Measurements from ENCODE around the gene OGG1. TPM values are rescaled to one million over a fixed set of nuclear protein-coding genes. Genes with fewer than 3 reads are reported as not detected.
A peak's percentile ranks its signal among the peaks of the same experiment; 100 is the strongest.

Gene OGG1
- total and polyA plus RNA-seq, 9 of the 15 experiments (the other 6 are each of a cell fraction or from before 2014, with no cell fraction given) = 6.6 to 33.0 (median 24.4) TPM

- TF ChIP-seq NCOR1 (IDR thresholded peaks at IDR 0.05) (peak; percentile 91), PML (IDR thresholded peaks at IDR 0.05; ENCODE audit: low read length) (peak; percentile 68), MTA2 (IDR thresholded peaks at IDR 0.05; ENCODE audit: low read depth) (peak; percentile 70)
Observed at GRCh38 chr3:9786209-9786739, 36.5 kb downstream of the OGG1 start (continued).

GRCh38 chr3:9786825-9787669 is 37.3 kb downstream of the OGG1 start:
- FAIRE-seq = peak; percentile 26
- Histone ChIP-seq H3K9me3 (replicated peaks; ENCODE audit: control insufficient read depth, insufficient read depth, low read depth, low read length) (no peaks in the 10 kb centered on the region), H3K4me1 (replicated peaks in 1 of 2; ENCODE audit: control insufficient read depth in 2 of 2, insufficient read depth in 2 of 2, low read length in 2 of 2) (peaks cover 43% of the 10 kb centered on the region in 2 experiments), H3K4me2 (ENCODE audit: insufficient read depth, low read length) (peak overlapping the region; percentile 63; the same call in 1 of the 2 replicates), H3K27me3 (ENCODE audit: control insufficient read depth in 2 of 2, insufficient read depth in 2 of 2, low read length in 2 of 2) (no peaks in the 10 kb centered on the region), H3K79me2 (ENCODE audit: control insufficient read depth, insufficient read depth, low read length) (peaks cover 19% of the 10 kb centered on the region), H3K27ac (ENCODE audit: extremely low read depth, low read depth, low read length) (peak overlapping the region; percentile 56), H3K4me3 (no peak overlapping the region), H3K36me3 (ENCODE audit: control insufficient read depth, insufficient read depth, low read length) (peaks cover 71% of the 10 kb centered on the region), H3K9me1 (ENCODE audit: control insufficient read depth, insufficient read depth, low read length) (no peaks in the 10 kb centered on the region), H4K20me1 (replicated peaks; ENCODE audit: control insufficient read depth, insufficient read depth, low read length) (no peaks in the 10 kb centered on the region), H2AFZ (ENCODE audit: low read depth, low read length) (no peak overlapping the region), H3K9ac (ENCODE audit: insufficient read depth in 1 of 2, low read depth in 2 of 2, low read length in 2 of 2) (peak overlapping the region; percentile 9 to 27; a peak in 2 of 4 replicates)
- intact Hi-C loops (cut with micrococcal nuclease) (no loop called here), in situ Hi-C loops (cut with MboI) (no loop called here)
- ATAC-seq = peak; percentile 70
- peak in 1 of 4 experiments; percentile 58 for DNase-seq (ENCODE audit: extremely low read depth in 1 of 4, low spot score in 3 of 4)
- 63% methylated on average over 13 of the region's 13 CpGs for WGBS (ENCODE audit: insufficient coverage, low coverage, missing lambda C conversion rate)
- ChIA-PET CTCF (ENCODE audit: low intra/inter-chr PET ratio) (no interaction called here), POLR2A (interaction anchor here (0.5 to 2.0 kb wide), 4 partner anchors 9 to 942 kb away, joined by 3 to 12 read pairs (median 3); no protein-coding TSS in a partner anchor)
- BruUV-seq (replicated peaks) = no TSS peak
- TF ChIP-seq ATF1 (CRISPR knock-in tag; IDR thresholded peaks at IDR 0.05) (no peak), ATF1 (tag; IDR thresholded peaks at IDR 0.05) (no peak), ZNF347 (CRISPR knock-in tag; IDR thresholded peaks at IDR 0.05; ENCODE audit: low read depth) (0 out of 2 replicates have a peak, but pooled peaks have one; percentile 44), DMBX1 (CRISPR knock-in tag; IDR thresholded peaks at IDR 0.05; ENCODE audit: borderline replicate concordance) (0 out of 2 replicates have a peak, but pooled peaks have one; percentile 33), FOXK2 (conservative IDR thresholded peaks at IDR 0.05 in 1 of 2, IDR thresholded peaks at IDR 0.05 in 1 of 2; ENCODE audit: low read depth in 2 of 2) (peak; percentile 71 to 73), ZKSCAN1 (IDR thresholded peaks at IDR 0.05; ENCODE audit: low read depth, low read length) (0 out of 2 replicates have a peak, but pooled peaks have one; percentile 35), ZBTB26 (CRISPR knock-in tag; IDR thresholded peaks at IDR 0.05) (no peak), ZNF24 (IDR thresholded peaks at IDR 0.05) (peak; percentile 45; the same call in 1 of the 2 replicates), YY1 (IDR thresholded peaks at IDR 0.05; ENCODE audit: borderline replicate concordance in 1 of 3, control insufficient read depth in 1 of 3, extremely low read depth in 1 of 3, insufficient read depth in 3 of 3, insufficient read length in 1 of 3, insufficient replicate concordance in 2 of 3, low read depth in 1 of 3, low read length in 2 of 3) (peak in 2 of 3 experiments; percentile 63 to 80), NFIX (CRISPR knock-in tag; IDR thresholded peaks at IDR 0.05; ENCODE audit: low read depth) (no peak), CREB3 (tag; conservative IDR thresholded peaks at IDR 0.05; ENCODE audit: low read depth) (0 out of 2 replicates have a peak, but pooled peaks have one; percentile 40), SMAD4 (CRISPR knock-in tag; conservative IDR thresholded peaks at IDR 0.05) (0 out of 2 replicates have a peak, but pooled peaks have one; percentile 18), ZC3H11A (IDR thresholded peaks at IDR 0.05; ENCODE audit: low read depth, low read length) (no peak), POLR2AphosphoS2 (IDR thresholded peaks at IDR 0.05; ENCODE audit: low read length) (peak; percentile 62), PHF21A (IDR thresholded peaks at IDR 0.05; ENCODE audit: borderline replicate concordance, low read depth) (no peak)
